Measurements from ENCODE around the gene CHD1L.
"Not testable (repeated sequence)": the region's sequence is repeated elsewhere in the genome, so short reads cannot be mapped to it uniquely, and the experiment has no call there.

CHD1L gene

DNA sequence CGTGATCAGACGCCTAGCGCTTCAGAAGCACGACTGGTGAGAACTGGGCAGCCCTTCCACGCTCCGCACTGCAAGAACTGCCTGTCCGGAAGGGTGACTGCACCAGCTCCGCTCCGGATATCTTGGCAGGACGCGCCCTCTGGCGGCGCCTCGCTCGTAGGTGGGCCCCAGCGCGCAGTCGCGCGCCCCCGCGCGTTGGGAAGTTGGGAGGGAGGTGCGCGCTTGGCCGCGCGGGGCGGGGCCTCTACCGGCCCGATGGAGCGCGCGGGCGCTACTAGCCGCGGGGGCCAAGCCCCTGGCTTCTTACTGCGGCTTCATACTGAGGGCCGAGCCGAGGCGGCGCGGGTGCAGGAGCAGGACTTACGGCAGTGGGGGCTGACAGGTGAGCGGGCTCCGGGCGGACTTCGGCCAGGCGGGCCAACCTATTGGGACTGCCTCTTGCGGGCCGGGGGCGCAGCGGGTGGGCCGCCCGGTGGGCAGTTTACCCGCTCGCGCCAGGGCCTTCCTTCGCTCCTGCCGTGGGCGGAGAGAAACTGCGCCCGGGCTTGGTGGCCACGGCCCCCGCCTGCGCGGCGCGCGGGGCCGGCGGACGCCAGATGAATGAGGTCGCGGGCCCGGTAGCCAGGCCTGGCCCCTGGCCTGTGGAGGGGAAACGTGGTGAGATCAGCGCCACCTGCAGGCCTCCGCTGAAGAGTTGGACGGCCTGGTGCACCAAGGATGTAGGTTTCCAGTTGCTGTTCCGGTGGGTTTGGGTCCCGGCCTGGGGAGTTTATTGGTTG is at the start of gene CHD1L:
TSS of gene CHD1L (plus strand) at position 236 of the 779 bp plus-strand sequence. CDS start at position 256, 20 bp downstream.
- peak; percentile 93 for DNase-seq

DNA sequence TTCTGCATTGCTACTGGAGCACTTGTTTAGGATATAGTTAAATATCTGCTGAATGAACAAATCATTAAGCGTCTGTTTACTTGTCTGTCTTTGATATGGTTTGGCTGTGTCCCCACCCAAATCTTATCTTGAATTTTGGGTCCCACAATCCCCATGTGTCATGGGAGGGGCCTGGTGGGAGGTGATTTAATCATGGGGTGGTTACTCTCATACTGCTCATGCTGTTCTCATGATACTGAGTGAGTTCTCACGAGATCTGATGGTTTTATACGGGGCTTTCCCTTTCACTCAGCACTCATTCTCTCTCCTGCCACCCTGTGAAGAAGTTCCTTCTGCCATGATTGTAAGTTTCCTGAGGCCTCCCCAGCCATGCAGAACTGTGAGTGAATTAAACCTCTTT is 45.2 kb upstream of the CHD1L start:
- not testable (repeated sequence) for DNase-seq

DNA sequence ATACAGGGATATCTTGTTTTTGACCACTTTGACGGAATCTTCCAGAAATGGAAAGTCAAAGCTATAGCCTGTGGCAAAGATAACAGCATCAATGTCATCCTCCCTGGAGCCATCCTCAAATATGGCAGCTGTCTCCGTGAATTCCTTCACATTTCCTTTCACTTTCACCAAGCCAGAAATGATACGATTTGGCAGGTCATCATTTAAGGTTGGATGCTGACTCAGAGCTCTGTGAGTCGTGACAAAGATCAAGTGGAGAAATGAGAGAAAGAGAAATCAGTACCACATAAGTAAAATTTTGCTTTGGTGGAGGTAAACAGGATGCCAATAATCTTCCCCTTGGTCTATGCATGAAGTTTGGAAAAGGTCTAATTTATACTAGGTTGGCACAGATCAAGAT is 41.2 kb upstream of the CHD1L start:
- peak; percentile 10 for DNase-seq

DNA sequence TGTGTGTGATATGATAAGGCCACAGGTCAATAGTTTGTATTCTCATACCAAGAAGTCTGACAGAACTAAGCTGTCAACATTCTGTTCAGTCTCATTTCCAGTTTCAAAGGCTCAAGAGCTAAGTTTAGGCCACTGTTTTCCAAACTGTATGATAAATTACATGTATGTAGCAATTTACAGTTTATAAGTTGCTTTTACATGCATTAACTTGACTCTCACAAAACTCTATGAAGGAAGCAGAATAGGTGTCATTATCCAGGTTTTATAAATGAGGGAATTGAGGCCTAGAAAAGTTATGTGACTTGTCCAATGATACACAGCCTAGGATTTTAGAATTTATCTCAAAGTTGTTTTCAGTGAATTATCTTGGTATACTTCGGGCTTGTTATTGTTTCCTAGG is 40.7 kb upstream of the CHD1L start:
- no peak for DNase-seq

DNA sequence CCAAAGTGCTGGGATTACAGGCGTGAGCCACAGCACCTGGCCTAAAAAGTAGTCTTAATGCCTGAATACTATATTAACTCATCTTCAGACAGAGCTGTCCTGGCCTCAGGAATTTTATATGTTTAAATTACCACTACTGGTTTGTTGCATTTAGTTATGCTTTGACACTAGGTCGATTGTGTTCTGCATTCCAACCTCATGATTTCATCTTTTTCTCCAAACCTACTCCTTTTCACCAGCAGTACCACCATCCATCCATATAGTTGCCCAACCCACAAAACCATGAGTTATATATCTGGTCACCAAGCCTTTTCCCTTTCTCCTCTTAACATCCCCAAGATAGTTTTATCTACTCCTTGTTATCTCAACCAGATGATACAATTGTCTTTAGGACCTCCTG is 39.9 kb upstream of the CHD1L start:
- no peak for DNase-seq

DNA sequence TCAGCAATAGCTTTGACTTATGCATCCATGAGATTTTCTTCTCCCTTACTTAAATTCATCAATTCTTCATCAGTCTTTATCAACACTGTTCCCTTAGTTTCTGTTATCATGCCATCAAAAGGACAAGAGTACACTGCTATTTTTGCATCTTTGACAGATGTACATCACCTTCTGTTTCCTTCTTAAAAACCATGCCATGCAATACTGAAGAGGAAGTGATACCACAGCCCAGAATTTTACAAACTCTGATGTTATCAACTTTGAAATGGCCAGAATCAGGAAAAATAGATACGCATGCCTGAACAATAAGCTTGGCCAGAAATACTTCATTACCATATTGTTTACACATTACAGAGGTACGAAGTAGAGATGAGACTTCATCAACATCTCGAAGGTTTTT is 38.4 kb upstream of the CHD1L start:
- no peak for DNase-seq

DNA sequence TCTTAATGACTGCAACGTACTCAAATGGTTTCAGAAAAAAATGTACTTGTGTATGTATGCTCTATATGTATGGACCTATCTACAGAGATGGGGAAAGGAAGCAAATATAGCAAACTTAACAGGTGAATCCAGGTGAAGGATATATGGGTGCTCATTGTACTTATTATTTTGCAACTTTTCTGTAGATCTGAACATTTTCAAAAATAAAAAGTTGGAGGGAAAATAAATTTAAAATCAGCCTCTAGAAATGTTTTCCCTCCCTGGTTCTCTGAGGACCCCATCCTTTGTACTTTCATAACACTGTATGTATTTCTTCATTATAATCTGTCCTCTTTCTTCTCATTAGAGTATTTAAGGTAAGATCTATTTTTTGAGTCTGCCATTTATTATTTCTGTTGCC is 35.3 kb upstream of the CHD1L start:
- DNase-seq, result no peak

DNA sequence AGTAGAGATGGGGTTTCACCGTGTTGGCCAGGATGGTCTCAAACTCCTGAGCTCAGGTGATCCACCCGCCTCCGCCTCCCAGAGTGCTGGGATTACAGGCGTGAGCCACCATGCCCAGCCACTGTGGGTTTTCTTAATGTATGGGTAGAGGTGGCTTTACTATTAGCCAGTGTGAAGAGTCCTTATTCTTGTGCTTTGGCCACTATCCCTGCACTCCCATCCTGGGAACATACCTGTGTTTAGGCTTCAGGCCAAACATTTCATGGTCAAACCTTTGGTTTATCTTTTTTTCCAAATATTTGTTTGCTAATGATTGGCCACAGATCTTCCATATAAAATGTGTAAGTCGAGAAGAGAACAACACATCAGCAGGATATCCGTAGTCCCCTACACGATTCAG is 33.9 kb upstream of the CHD1L start:
- DNase-seq, result no peak

DNA sequence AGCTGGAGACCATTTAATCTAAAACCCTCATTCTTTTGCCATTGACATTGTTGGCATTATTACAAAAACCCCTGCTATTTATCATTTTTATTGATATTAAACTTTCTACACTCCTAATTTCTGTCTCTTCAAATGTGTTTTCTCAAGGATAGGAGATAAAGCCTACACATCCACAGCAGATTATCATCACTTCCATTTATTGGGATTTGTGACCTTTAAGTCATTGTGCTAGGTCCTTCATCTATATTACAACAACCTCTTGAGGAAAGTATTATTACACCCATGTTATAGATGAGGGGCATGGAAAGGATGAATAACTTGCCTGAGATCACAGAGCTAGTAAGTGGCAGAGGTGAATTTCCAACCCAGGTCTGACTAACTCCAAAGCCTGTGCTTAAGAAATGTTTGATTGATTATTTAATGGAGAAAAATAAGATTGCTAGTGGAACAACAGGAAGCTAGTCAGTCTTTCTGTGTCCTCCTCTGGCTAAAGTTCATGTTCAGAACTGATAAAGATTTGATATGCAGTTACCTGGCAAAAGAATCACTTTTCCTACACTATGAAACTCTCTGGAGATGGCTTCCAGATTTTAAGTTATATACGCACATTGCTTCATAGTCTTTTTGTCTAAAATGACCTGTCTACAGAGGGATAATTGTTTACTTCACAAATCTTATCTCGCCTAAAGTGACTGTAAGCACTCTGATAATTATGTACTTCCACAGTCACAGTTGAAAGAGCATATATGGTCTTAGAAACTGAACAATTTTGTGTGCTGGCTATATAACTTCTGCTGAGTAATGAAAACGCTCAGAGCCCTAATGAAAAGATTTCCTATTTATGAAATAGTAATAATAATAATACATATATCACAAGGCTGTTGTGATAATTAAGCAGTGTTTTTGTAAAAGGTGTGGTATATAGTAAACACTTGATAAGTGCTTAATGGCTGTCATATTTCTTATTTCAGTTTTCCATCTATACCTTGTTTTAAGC is 32.4 kb upstream of the CHD1L start:
- no peak for DNase-seq

DNA sequence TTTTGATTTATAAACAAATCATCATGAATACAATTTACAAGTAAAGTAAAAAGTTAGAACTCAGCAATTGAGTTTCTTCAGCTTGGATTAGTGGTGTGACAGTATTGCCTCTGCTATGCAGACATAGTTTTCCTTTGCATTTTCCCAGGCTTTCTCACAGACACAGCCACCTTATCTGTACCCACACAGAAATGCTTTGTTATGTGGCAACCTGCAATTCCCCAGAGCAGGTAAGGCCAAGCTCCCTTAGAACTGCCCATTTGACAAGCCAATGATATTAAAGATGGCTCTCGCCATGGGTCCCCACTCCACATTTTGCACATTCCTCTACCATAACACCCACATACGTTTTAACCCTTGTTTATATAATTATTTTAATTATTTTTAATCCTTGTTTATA is 31.5 kb upstream of the CHD1L start:
- DNase-seq, result no peak

DNA sequence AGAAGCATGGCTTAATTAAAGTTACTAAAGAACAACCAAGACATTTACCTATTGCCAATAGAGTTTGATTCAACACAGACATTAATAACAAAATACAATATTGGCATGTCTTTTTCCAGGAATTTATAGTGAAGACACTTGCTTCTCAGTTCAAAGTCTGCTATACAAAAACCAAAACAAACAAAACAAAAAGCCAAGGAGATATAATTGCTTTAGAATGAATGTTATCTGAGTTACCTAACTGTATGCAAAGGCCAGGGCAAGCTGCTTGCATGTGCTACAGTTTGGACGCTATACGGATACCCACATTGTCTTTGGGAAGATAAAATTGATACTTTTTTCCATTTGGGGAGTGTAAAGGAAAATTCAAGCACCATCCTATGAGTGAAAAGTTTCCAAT is 30.9 kb upstream of the CHD1L start:
- DNase-seq, result no peak

DNA sequence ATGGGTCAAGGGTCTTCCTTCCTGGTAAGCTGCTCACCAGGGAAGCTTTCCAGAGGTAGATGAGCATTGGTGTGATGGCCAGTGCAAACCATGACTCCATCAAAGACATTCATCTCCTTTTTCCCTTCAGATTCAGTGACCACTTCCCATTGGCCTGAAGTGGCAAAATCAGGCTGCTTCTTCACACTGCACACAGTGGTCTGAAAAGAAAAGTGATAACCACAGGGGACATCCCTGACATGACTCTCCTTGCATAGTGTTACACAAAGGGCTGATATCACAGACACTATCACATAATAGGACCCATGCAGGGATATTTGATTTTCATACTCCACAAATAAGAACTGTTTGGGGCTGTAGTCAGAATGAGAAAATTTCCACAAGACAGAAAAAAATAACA is 29.2 kb upstream of the CHD1L start:
- no peak for DNase-seq

DNA sequence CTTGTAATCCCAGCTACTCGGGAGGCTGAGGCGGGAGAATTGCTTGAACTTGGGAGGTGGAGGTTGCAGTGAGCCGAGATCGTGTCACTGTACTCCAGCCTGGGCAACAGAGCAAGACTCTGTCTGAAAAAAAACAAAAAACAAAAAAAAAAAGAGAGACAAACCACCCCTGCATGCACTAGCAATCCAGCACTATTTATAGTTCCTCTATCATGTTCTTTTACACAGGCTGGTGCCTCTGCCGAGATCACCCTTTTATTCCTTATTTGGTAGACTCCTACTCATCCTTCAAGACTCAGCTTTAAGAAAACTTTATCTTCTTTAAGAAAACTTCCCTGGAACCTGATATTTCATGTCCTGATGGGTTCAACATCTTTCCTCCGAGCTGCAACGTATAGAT is 28.2 kb upstream of the CHD1L start:
- DNase-seq, result no peak

DNA sequence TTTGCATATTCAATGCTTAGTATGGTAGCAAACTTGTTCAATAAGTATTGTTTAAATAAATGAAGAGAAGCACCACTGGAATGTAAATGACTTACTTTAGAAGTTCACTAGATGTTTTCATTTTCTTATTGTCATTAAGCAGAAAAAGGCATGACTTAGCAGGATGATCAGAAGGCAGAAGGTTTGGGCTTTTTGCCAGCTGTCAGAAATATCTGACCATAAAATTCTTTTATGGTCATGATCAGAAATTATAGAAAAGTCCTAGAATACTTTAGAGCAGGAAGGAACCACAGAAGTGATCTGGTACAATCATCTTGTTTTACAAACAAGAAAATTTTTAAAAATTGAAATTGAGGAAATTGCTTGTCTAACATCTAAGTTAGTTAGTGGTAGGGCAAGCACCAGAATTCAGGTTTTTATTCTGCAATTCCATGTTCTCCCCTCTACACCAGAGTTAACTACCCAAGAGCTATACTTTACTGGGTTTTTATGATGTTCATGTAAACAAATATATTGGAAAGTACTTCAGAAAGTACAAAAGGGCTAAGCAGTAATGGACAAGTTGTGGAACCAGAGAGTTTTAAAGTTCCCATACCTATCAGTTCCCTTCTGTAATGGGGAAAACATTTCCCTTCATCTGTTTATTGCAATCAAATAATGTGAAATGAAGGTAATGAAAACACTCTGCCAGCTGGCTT is 27.5 kb upstream of the CHD1L start:
- peak; percentile 31 for DNase-seq

DNA sequence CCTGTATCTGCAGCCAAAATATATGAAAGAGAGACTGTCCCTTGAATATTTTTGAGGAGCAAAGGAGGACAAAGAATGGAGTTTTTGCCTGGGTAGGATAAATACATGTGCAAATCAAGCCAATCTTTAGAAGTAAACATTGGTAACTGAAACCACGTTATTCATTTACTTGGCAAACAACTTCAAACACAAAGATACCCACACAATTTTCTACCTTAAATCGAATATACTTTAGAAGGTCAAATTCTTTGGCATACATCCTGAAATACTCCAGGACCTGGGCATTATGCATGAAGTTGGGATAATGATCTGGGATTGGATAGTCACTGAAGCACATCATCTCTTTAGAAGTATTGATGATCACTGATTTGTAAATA is 27.0 kb upstream of the CHD1L start:
- no peak for DNase-seq

DNA sequence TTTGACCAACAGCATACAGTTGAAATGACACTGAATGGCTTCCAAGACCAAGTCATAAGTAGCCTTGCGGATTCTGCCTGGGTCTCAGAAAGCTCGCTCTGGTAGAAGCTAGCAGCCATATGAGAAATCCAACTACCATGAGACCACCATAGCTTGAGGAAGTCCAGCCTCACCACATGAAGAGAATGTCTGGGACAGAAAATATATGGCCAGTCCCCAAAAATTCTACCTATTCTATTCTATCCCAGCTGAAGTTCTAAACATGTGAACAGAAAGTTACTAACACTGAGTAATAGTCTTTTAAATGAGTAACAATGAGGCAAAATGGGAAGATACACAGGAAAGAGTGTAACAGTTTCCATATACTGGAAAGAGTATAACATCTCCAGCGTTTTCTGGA is 26.4 kb upstream of the CHD1L start:
- no peak for DNase-seq

DNA sequence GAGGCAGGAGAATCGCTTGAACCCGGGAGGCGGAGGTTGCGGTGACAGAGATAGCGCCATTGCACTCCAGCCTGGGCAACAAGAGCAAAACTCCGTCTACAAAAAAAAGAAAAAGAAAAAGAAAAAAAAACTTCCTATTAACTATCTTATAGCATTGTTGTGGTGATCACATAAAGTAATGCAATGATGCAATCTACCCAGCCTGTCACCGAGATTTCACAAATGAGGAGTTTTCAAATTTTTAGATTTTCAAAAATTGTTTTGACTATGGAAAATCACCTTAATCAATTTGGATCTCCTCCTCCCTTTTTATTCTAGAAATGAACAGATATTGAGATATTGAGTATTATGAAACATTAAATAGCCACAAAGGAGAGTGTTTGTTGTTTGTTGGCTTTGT is 25.3 kb upstream of the CHD1L start:
- no peak for DNase-seq

DNA sequence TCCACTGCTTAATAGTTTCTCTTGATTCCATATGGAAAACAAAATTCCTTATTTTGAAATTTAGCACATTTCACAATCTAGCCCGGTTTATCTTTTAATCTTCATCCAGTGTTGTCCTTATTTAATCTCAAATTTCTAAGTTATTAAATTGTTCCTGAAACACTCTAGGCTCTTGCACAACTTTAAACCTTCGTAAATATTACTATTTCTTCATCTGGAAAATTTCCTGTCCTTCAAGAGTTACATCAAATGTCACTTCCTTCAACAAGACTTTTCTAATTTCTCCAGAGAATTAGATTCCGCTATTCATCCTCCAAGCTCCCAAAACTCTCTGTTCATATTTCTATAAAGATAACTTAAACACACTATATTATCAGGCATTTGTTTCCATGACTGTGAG is 23.9 kb upstream of the CHD1L start:
- no peak for DNase-seq

DNA sequence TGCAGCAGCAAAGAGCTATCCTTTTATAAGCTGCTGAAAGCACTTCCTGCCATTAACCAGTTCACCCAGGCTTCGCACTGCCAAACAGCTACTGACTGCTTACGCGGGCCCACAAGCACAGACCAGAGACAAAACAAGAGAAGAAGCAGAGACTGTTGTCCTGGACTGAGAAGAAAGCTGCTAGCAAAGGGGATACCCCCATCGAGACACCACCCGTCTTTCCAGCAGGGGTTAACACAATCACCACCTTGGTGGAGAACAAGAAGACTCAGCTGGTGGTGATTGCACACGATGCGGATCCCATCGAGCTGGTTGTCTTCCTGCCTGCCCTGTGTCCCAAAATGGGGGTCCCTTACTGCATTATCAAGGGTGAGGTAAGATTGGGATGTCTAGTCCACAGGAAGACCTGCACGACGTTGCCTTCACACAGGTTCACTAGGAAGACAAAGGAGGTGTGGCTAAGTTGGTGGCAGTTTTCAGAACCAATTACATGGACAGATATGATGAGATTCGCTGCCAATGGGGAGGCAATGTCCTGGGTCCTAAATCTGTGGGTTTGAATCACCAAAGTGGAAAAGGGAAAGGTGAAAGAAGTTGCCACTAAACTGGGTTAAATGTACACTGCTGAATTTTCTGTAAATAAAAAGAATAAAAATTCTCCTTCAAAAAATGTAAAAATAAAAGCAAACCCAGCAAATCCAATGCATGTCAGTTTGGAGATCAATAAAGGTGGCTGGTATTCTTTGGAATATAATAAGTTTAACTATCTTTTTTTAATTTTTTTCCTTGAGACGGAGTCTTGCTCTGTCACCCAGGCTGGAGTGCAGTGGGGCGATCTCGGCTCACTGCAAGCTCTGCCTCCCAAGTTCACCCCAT is 18.5 kb upstream of the CHD1L start:
- DNase-seq, result no peak

DNA sequence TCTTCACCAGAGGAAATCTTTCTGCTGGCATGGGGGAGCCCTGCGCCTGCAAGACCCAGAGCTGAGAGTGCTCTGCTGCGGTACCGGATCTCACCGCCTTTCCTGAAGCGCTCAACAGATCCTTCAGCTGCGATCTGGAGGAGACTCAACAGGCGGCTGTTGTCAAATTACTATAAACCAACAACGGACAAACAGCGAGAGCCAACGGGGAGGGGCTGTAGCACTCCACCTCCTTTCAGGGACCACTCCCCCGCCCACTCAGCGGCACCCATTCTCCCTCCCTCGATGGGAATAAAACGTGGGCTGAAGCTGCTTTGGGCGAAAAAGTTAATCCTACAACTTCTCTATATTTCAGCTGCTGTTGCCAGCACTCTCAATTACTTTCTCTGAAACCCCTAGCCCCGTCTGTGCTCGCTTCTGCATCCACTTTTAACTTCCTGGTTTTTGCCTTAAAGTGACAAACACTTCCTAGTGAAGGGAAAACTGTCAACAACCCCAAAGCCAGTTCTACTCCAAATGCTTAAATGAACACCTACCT is 17.2 kb upstream of the CHD1L start, which contains the start of gene FMO5:
TSS of gene FMO5 (minus strand) at position 147 of the 538 bp plus-strand sequence. CDS start 310 bp downstream, outside the sequence.
- DNase-seq, result peak; percentile 44

DNA sequence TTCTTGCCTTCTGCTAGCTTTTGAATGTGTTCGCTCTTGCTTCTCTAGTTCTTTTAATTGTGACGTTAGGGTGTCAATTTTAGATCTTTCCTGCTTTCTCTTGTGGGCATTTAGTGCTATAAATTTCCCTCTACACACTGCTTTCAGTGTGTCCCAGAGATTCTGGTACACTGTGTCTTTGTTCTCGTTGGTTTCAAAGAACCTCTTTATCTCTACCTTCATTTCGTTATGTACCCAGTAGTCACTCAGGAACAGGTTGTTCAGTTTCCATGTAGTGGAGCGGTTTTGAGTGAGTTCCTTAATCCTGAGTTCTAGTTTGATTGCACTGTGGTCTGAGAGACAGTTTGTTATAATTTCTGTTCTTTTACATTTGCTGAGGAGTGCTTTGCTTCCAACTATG is 11.5 kb upstream of the CHD1L start:
- not testable (repeated sequence) for DNase-seq

DNA sequence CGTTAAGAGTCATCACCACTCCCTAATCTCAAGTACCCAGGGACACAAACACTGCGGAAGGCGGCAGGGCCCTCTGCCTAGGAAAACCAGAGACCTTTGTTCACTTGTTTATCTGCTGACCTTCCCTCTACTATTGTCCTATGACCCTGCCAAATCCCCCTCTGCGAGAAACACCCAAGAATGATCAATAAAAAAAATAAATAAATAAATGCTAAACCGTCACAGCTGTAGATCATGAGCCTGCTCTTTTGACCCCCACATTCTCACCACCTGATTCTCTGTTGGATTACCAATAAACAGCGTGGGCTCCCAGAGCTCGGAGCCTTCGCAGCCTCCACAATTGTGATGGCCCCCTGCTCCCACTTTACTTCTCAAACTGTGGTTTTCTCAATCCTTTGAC is 8.6 kb upstream of the CHD1L start:
- not testable (repeated sequence) for DNase-seq

Data from fibroblast of upper back skin (primary cell).